Activated CD4-positive, alpha-beta T cell treated with anti-CD3 and anti-CD28 coated beads for 1 hour (primary cell): ENCODE results near the gene ZBTB22.
"Not testable (repeated sequence)": the region's sequence is repeated elsewhere in the genome, so short reads cannot be mapped to it uniquely, and the experiment has no call there.

Source experiments
- DNase-seq: peaks from one replicate; pipeline ENCODE4 v3.0.0-alpha.2; 2020

Gene ZBTB22

DNA sequence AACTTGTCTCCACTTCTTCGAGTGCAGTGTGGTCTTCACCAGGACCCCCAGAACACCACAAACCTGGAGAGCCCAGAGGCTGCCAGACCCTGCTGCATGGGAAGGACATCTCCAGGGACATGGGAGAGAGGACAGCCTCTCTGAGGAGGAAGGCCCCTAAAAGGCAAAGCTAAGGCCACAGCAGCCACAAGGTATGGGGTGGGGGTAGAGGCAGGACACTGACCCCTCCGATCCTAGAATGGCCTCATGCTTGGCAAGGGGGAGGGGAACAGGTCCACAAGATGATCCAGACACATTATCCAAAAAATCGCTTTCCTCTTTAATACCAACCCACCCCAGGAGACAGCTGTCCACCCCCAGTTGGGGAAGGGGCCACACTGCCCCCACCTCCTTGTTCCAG, 38.7 kb downstream of the ZBTB22 start:
- DNase-seq: no peak

DNA sequence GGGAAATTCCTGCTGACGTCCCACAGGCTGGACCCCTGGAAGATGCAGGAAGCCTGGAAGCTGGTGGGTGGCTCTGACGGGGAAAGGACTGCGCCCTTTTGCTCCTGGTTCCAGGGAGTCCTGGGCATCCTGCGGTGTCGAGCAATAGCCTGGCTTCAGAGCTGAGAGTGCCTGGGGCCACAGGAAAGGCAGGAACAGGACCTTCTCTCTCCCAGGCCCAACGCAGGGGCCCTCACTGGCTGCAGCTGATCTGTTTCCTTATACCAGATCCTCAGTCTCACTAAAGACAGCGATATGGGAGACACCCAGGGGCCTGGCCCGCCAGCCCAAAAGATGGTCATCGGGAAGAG, 39.2 kb downstream of the ZBTB22 start:
- DNase-seq: no peak

DNA sequence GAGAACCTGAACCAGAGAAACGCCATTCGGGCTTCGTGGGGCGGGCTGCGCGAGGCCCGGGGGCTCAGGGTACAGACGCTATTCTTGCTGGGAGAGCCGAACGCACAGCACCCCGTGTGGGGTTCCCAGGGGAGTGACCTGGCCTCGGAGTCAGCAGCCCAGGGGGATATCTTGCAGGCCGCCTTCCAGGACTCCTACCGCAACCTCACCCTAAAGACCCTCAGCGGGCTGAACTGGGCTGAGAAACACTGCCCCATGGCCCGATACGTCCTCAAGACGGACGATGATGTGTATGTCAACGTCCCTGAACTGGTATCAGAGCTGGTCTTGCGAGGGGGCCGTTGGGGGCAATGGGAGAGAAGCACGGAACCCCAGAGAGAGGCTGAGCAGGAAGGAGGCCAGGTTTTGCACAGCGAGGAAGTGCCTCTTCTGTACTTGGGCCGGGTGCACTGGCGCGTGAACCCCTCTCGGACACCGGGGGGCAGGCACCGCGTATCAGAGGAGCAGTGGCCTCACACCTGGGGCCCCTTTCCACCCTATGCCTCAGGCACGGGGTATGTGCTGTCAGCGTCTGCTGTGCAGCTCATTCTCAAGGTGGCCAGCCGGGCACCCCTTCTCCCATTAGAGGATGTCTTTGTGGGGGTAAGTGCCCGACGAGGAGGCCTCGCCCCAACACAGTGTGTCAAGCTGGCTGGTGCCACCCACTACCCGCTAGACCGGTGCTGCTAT, 39.7 kb downstream of the ZBTB22 start:
- no peak for DNase-seq

DNA sequence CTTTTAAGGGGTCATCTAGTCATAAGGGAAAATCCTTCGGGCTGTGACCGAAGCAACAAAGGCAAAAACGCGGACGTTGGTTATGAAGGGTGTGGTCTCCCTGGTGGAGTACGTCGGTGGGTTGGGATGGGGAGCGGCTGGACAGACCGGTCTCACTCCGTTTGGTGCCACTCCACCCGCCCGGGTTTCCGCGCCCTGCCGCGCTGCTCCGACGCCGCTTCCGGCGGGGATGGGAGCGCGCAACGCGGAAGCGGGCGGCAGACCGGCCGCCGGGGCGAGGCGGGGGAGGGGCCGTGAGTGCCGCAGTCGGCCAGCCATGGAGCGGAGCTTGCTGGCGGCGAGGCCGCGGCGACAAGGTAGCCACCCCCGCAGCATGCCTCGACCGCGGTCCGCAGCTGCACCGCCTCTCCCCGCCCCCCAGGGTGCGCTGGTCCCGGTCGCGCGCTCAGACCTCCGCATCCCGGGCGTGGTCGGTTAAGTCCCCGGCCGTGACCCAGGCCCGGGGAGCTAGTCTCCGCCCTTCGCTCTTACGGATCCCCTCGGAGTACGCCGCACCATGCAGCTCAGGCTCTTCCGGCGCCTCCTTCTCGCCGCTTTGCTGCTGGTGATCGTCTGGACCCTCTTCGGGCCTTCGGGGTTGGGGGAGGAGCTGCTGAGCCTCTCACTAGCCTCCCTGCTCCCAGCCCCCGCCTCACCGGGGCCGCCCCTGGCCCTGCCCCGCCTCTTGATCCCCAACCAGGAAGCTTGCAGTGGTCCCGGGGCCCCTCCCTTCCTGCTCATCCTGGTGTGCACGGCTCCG, 40.5 kb downstream of the ZBTB22 start, which contains the start of gene B3GALT4:
TSS of gene B3GALT4 (plus strand) at position 260 of the 799 bp plus-strand sequence. CDS start at position 557, 297 bp downstream.
- DNase-seq: peak; percentile 48

DNA sequence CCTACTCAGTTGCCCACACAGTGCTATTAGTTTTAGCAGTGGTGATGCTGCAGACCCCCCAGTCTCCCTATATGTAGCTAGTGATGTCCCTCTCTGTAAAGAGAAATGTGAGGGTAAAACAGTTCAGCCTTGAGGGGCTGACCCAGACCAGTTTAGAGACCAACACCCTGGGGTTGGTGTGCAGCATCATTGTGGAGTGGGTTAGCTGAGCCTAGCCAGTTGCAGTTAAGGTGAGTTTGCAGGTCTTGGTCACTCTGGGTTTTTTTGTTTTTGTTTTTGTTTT, 41.0 kb downstream of the ZBTB22 start:
- no peak for DNase-seq

DNA sequence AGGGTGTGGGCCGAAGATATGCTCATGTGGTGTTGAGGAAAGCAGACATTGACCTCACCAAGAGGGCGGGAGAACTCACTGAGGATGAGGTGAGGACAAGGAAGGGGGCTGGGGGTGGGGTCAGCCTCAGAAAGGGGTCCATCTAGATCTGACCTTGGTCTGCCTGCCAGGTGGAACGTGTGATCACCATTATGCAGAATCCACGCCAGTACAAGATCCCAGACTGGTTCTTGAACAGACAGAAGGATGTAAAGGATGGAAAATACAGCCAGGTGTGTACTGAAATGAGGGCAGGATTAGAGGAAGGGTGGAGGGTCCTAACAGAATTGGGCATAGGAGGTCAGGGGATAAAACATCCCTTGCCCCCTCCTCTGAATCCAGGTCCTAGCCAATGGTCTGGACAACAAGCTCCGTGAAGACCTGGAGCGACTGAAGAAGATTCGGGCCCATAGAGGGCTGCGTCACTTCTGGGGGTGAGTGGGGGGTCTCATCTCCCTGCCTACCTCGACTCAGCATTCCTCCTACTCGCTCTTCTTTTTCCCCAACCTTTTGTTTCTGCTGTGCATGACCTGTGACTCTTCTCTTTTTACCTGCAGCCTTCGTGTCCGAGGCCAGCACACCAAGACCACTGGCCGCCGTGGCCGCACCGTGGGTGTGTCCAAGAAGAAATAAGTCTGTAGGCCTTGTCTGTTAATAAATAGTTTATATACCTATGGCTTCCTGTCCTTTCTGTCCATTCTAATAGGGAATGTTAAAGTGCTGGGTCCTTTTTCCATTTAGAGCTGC, 41.6 kb downstream of the ZBTB22 start:
- DNase-seq: not testable (repeated sequence)

DNA sequence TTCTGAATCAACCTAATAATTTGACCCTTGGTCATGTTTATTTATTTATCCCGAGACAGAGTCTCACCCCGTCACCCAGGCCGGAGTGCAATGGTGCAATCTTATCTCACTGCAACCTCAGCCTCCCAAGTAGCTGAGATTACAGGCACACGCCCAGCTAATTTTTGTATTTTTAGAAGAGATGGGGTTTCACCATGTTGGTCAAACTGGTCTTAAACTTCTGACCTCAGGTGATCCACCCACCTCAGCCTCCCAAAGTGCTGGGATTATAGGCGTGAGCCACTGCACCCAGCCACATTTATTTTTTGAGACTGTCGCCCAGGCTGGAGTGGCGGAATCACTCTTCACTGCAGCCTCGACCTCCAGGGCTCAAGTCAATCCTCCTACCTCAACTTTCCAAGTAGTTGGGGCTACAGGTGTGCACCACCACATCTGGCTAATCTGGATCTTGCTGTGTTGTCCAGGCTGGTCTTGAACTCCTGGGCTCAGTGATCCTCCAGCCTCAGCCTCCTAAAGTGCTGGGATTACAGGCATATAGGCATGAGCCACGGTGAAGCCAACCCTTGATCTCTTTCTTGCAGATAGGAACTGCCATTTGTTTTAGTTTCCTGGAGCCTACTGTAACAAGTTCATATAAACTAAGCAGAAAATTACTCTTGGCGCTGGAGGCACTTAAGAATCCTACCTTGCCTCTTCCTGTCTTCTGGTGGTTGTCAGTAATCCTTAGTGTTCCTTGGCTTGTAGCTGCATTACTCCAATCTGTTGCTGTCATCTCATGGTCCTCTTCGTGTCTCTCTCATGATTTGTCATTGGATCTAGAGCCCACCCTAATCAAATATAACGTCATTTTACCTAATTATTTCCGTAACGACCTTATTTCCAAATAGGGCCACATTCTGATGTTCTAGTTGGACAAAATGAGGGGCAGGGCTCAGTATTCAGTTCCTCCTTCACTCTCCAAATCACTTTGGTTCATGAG, 43.3 kb downstream of the ZBTB22 start:
- DNase-seq: no peak

DNA sequence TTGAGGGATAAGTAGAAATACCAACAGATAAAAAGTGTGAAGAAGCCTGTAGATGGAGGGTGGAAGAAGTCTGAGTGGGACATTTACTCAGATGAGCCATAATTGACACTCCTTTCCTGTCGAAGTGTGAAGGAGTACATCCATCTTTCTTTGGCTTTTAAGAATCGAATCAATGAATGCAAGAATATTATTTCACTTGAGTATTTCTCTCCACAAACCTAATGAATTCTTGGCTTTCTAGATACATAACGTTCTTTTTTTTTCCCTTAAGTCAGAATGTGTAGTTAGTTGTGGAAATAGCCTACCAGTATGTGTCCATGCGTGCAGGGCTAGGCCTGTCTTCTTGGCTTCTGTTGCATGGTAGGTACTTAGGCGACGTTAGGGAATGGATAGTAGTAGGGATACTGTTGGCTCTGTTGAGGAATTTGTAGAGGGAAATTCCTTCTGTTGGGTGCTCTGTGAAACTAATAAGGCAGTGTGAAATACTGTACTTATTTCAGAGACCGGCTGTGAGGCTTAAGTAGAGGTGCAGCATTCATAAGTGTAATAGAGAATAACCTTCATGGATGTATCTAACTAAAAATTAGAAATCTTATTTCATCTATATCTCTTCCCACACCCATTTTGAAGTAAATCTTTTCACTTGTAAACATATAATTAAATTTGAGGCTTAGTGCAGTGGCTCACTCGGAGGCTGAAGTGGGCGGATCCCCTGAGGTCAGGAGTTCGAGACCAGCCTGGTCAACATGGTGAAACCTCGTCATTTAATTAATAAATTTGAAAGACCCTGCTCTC, 44.2 kb downstream of the ZBTB22 start:
- DNase-seq: no peak

DNA sequence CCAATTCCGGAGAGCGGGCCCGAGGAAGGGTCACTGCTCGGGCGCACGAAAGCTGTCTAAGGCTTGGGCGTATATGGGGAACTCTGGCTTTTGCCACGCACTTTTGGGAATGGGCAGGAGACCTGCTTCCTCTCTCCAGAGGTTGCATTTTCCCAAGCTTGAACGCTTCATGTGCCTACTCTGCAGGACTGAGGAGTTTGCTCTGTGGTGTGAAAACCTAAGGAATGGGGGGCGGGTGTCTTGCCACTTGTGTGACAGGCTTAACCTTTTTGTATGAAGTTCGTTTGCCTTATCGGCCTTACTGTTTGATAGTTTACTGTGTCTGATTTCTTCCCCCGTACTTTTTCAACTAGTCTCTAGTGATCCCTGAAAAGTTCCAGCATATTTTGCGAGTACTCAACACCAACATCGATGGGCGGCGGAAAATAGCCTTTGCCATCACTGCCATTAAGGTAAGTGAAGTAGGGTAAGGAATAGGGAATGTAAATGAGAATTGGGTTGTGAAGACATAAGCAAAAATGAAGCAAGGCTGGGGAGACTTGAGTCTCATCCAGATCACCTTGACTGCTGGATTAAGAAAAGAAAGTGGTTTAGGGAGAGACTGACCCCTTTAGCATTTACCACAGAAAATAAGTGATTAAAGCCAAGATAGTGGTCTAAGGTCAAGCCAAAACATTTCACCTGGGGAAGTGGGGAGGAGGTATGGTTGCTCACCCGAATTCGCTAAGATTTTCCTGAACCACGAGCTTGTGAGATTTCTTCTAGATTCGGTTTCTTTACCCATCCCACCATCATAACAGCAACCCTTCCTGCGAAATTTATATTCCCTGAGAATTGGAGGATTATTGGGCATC, 45.0 kb downstream of the ZBTB22 start:
- DNase-seq: no peak

DNA sequence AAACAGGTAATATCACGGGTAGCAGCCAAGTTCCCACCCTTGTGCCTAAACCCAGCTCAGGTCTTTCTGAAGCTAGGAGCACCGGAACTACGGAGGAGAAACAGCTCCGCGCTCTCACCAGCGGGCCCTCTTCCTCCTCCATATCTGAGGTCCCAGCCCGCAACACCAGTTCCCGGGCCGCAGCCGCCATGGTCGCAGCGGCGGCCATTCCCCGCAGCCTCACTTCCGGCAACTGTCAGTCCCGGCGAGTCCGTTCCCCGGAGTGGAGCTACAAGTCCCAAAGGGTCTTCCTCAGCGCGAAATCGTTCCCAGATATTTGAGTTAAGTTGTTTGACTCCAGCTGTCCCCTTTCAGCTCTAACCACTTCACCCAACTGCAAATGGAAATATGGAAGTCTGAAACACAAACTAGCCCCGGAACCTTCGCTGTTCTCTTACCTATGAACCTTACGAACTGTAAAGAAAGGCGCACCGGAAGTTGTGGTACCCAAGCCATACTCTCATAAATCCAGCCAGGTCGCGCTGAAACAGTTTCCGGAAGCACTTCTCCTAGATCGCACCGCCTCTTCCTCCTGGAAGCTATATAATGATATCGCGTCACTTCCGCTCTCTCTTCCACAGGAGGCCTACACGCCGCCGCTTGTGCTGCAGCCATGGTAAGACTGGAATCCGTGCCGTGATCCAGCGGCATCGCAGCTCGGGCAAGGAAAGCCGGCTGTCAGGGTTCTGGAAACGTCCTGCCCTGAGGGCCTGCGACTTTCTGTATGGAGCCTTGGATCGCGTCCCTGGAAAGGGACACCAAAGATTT, 45.9 kb downstream of the ZBTB22 start, which contains the start of the genes RPS18 and VPS52:
TSS of gene RPS18 (plus strand) at position 608 of the 807 bp plus-strand sequence. CDS start at position 653, 45 bp downstream.
TSS of gene VPS52 (minus strand) at position 409 of the 807 bp plus-strand sequence. CDS start at position 208, 201 bp downstream.
- DNase-seq: peak; percentile 86

DNA sequence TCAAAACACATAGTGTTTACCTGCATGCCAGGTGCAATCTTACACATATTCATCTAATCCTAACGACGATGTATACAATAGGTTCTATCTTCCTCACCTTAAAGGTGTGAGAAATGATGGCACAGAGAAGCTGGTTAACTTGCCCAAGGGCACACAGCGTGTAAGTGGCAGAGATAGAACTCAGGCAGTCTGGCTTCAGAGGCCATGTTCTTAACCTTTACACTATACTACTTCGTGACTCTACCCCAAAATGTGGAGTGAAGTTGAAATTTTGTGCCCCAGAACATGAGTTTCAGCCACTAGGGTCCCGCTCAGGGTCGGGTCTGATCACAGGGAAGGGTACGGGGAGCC, 46.5 kb downstream of the ZBTB22 start:
- no peak for DNase-seq
